H1 (cell line): ENCODE data around the gene ZNF532.

Source experiments
- CEBPB ChIP-seq: IDR thresholded peaks from 2 replicates; pipeline ENCODE4 v1.6.1; 2012; ENCODE audit warnings: low read depth, low read length
- CREB1 ChIP-seq: IDR thresholded peaks from 2 replicates; pipeline ENCODE4 v1.6.1; 2012; ENCODE audit warnings: inconsistent platforms
- JUN ChIP-seq: IDR thresholded peaks from 2 replicates; pipeline ENCODE4 v1.6.1; 2011; ENCODE audit warnings: low read depth, mild to moderate bottlenecking, improper control_type of control experiment, low read length
- POLR2A ChIP-seq, 2 experiments: IDR thresholded peaks; 1 replicate in 1 of 2; 2 replicates in 1 of 2; pipeline ENCODE4 v1.6.1; 2011; ENCODE audit warnings: low read depth in 2 of 2, low read length in 2 of 2, mild to moderate bottlenecking in 2 of 2; ENCODE audit errors: control extremely low read depth in 1 of 2
- SP1 ChIP-seq: IDR thresholded peaks from 2 replicates; pipeline ENCODE4 v1.6.1; 2011; ENCODE audit warnings: low read depth, low read length
- TCF12 ChIP-seq: IDR thresholded peaks from 2 replicates; pipeline ENCODE4 v1.6.1; 2011; ENCODE audit warnings: low read depth, mild to moderate bottlenecking, low read length

GRCh38 chr18:58819051-58819450 is 45.6 kb upstream of the ZNF532 start:
- TF ChIP-seq JUN (no peak), SP1 (no peak), CREB1 (no peak), CEBPB (no peak), POLR2A (IDR thresholded peaks at IDR 0.05; ENCODE audit: control extremely low read depth in 1 of 2, low read depth in 2 of 2, low read length in 2 of 2) (no peak), TCF12 (no peak)
